Spleen (tissue), 11 donors: ENCODE measurements around the gene MYO7A. TPM values are rescaled to one million over a fixed set of nuclear protein-coding genes. Genes with fewer than 3 reads are reported as not detected.

Source experiments
- DNase-seq: peaks from one replicate; pipeline ENCODE4 v3.0.0-alpha.2; 2020
- H3K27ac ChIP-seq, 8 donors: fragments of 200-600 bp; sonication (generic) in 7 of 8; 1 replicate in 4 of 8; 2 replicates in 4 of 8; pipeline versions ENCODE4 v1.5.0 to v1.8.0; 2016 to 2021; ENCODE audit warnings: inconsistent platforms in 4 of 8, mild to moderate bottlenecking in 4 of 8, moderate library complexity in 1 of 8
- H3K27me3 ChIP-seq, 7 donors: fragments of 200-600 bp; sonication (generic) in 6 of 7; replicated peaks in 1 of 7; 1 replicate in 4 of 7; 2 replicates in 3 of 7; pipeline versions ENCODE4 v1.5.0 to v1.8.0; 2016 to 2021; ENCODE audit warnings: inconsistent platforms in 3 of 7, mild to moderate bottlenecking in 1 of 7
- H3K36me3 ChIP-seq, 6 donors: fragments of 200-600 bp; sonication (generic) in 5 of 6; 1 replicate in 4 of 6; 2 replicates in 2 of 6; pipeline versions ENCODE4 v1.5.0 to v1.8.0; 2016 to 2021; ENCODE audit warnings: inconsistent platforms in 2 of 6
- H3K4me1 ChIP-seq, 6 donors: fragments of 200-600 bp; sonication (generic) in 5 of 6; 1 replicate in 3 of 6; 2 replicates in 3 of 6; pipeline versions ENCODE4 v1.5.0 to v1.8.0; 2016 to 2021; ENCODE audit warnings: inconsistent platforms in 3 of 6
- H3K4me3 ChIP-seq, 8 donors: fragments of 200-600 bp; sonication (generic) in 7 of 8; 1 replicate in 4 of 8; 2 replicates in 4 of 8; pipeline versions ENCODE4 v1.5.0 to v1.8.0; 2016 to 2021; ENCODE audit warnings: inconsistent platforms in 4 of 8, mild to moderate bottlenecking in 4 of 8, moderate library complexity in 2 of 8
- H3K9me3 ChIP-seq, 8 donors: fragments of 200-600 bp; sonication (generic) in 7 of 8; 1 replicate in 4 of 8; 2 replicates in 4 of 8; pipeline versions ENCODE4 v1.5.0 to v1.8.0; 2016 to 2021; ENCODE audit warnings: inconsistent platforms in 4 of 8
- CTCF ChIP-seq, 11 experiments: fragments of 200-600 bp in 7 of 11; fragments of 450-650 bp in 4 of 11; sonication (generic) in 4 of 11; IDR thresholded peaks in 8 of 11; conservative IDR thresholded peaks in 3 of 11; 1 replicate in 7 of 11; 2 replicates in 4 of 11; pipeline versions ENCODE4 v1.4.0 to v1.8.0; 2016 to 2021; ENCODE audit warnings: antibody characterized with exemption in 11 of 11, inconsistent platforms in 4 of 11, mild to moderate bottlenecking in 1 of 11
- POLR2A ChIP-seq, 3 donors: fragments of 450-650 bp; IDR thresholded peaks; one replicate each; pipeline ENCODE4 v1.5.1; 2017; ENCODE audit warnings: antibody characterized with exemption in 3 of 3, mild to moderate bottlenecking in 1 of 3
- POLR2AphosphoS5 ChIP-seq, 3 donors: sonication (generic); formaldehyde crosslinking; IDR thresholded peaks; one replicate each; pipeline ENCODE4 v1.5.1; 2017; ENCODE audit warnings: antibody characterized with exemption in 3 of 3
- WGBS, 5 donors: extraction: QIAGEN DNeasy Blood & Tissue Kit in 3 of 5; methylation state at CpG; one replicate each; pipeline versions ENCODE4 v1.1.5 to v1.1.7; 2013 to 2018; 5-methylcytosine and 5-hydroxymethylcytosine counted together
- intact Hi-C: fragments of 100-400 bp; cut with DNase I; formaldehyde crosslinking; loops from one replicate; pipeline ENCODE4 v1.15.0; 2023; ENCODE audit warnings: low total_unique reads
- polyA plus RNA-seq, 3 donors: library from polyadenylated mRNA; stranded (reverse); fragments of 200-250 nt; gene quantifications; one replicate each; pipeline ENCODE4 v1.2.1, GENCODE V29; 2013
- total RNA-seq, 7 donors: library from RNA; depleted of rRNA in 3 of 7; stranded (reverse); fragments of >200 nt in 3 of 7; fragmentation: NEBNext Ultra II Directional in 4 of 7; extraction: Animal tissue kit (Norgen Biotek cat#: 25700) in 4 of 7; gene quantifications; one replicate each; pipeline versions ENCODE4 v1.1.0 to v1.2.1, GENCODE V29; 2016 to 2021
- donor health status: healthy with polysubstance abuse.
- donor health status: DM: no; HTN: no; CAD: no; lungs with moderate emphysema.
- donor health status: DM: no; HTN: no; CAD: no.
- donor health status: Bipolar disorder and iron deficiency.
- donor health status: healthy.
- donor health status: DM: no; HTN: no; CAD: no.
- donor health status: DM: yes; HTN: yes; CAD: no.

The MYO7A gene
- total and polyA plus RNA-seq, 10 donors, result 3.5 to 147 (median 33.0) TPM

- H3K4me3 ChIP-seq, result no peak overlapping the region
- intact Hi-C loops, result no loop called here
- H3K9me3 ChIP-seq, result no peaks in the 10 kb centered on the region
- no peaks in the 10 kb centered on the region for H3K36me3 ChIP-seq
- 73 to 89% (median 79%) methylated on average over 11 of the region's 11 CpGs for WGBS, 5 donors
- H3K27ac ChIP-seq, result no peak overlapping the region
- peak; percentile 39 for DNase-seq
- no peaks in the 10 kb centered on the region for H3K27me3 ChIP-seq
- H3K4me1 ChIP-seq, result peaks cover 0 to 49% (median 12%) of the 10 kb centered on the region in 6 donors
- TF ChIP-seq CTCF (IDR thresholded peaks at IDR 0.05 in 8 of 11, conservative IDR thresholded peaks at IDR 0.05 in 3 of 11) (no peak), POLR2A (IDR thresholded peaks at IDR 0.05) (no peak), POLR2AphosphoS5 (IDR thresholded peaks at IDR 0.05) (no peak)
These were observed 39.6 kb upstream of the MYO7A start for GRCh38 chr11:77088236-77089003.

GRCh38 chr11:77089004-77089545 lies 39.0 kb upstream of the MYO7A start:
- Histone ChIP-seq H3K27ac (no peak overlapping the region), H3K9me3 (no peaks in the 10 kb centered on the region), H3K36me3 (no peaks in the 10 kb centered on the region), H3K4me1 (peaks cover 0 to 42% (median 9%) of the 10 kb centered on the region in 6 donors), H3K27me3 (no peaks in the 10 kb centered on the region), H3K4me3 (no peak overlapping the region)
- 89 to 94% (median 93%) methylated on average over 3 of the region's 3 CpGs for WGBS, 5 donors
- no peak for TF ChIP-seq POLR2AphosphoS5 (IDR thresholded peaks at IDR 0.05)
- TF ChIP-seq CTCF (IDR thresholded peaks at IDR 0.05 in 8 of 11, conservative IDR thresholded peaks at IDR 0.05 in 3 of 11), result no peak
- TF ChIP-seq POLR2A (IDR thresholded peaks at IDR 0.05), result no peak
- intact Hi-C loops, result no loop called here
- DNase-seq, result peak; percentile 67

- WGBS, 5 donors, result 73 to 90% (median 87%) methylated on average over 2 to 4 of the region's 4 CpGs
- Histone ChIP-seq H3K4me1 (peaks cover 0 to 33% (median 5%) of the 10 kb centered on the region in 6 donors), H3K9me3 (no peaks in the 10 kb centered on the region), H3K36me3 (peaks cover 0 to 8% (median 0%) of the 10 kb centered on the region in 6 donors), H3K27ac (no peak overlapping the region), H3K27me3 (no peaks in the 10 kb centered on the region), H3K4me3 (no peak overlapping the region)
- DNase-seq, result no peak
- intact Hi-C loops, result loop anchor here (2.0 kb wide), 1 partner anchor 41 kb away; no protein-coding TSS in a partner anchor
- TF ChIP-seq CTCF (IDR thresholded peaks at IDR 0.05 in 8 of 11, conservative IDR thresholded peaks at IDR 0.05 in 3 of 11) (no peak), POLR2A (IDR thresholded peaks at IDR 0.05) (no peak), POLR2AphosphoS5 (IDR thresholded peaks at IDR 0.05) (no peak)
These were observed 38.0 kb upstream of the MYO7A start for GRCh38 chr11:77090046-77090372.

- WGBS, 5 donors, result 50 to 70% (median 56%) methylated on average over 6 to 13 of the region's 13 CpGs
- intact Hi-C loops, result loop anchor here (2.0 kb wide), 1 partner anchor 42 kb away; no protein-coding TSS in a partner anchor
These were observed 37.5 kb upstream of the MYO7A start for GRCh38 chr11:77090373-77091111.

More at GRCh38 chr11:77090373-77091111, 37.5 kb upstream of the MYO7A start:
- H3K4me3 ChIP-seq, result no peak overlapping the region
- H3K27ac ChIP-seq, result no peak overlapping the region
- peak; percentile 70 for DNase-seq
- no peaks in the 10 kb centered on the region for H3K27me3 ChIP-seq
- H3K36me3 ChIP-seq, result peaks cover 0 to 9% (median 0%) of the 10 kb centered on the region in 6 donors
- peaks cover 0 to 28% (median 5%) of the 10 kb centered on the region in 6 donors for H3K4me1 ChIP-seq
- no peaks in the 10 kb centered on the region for H3K9me3 ChIP-seq
- TF ChIP-seq POLR2AphosphoS5 (IDR thresholded peaks at IDR 0.05), result no peak
- no peak for TF ChIP-seq POLR2A (IDR thresholded peaks at IDR 0.05)
- TF ChIP-seq CTCF (IDR thresholded peaks at IDR 0.05 in 8 of 11, conservative IDR thresholded peaks at IDR 0.05 in 3 of 11), result no peak
